ENCODE measurements around the gene RGS19. TPM values are rescaled to one million over a fixed set of nuclear protein-coding genes. Genes with fewer than 3 reads are reported as not detected.

Gene RGS19
- total RNA-seq, 4 donors from 2014 or later, result 3.4 to 16.0 (median 10.5) TPM

- peaks cover 0 to 43% of the 10 kb centered on the region in 2 donors for H3K36me3 ChIP-seq
- H3K4me1 ChIP-seq, result peaks cover 0 to 29% (median 16%) of the 10 kb centered on the region in 3 donors
- no peak for ATAC-seq
- H3K9me3 ChIP-seq, result no peaks in the 10 kb centered on the region
- no peaks in the 10 kb centered on the region for H3K27me3 ChIP-seq
- H3K27ac ChIP-seq, result peak overlapping the region in 1 of 4 donors; percentile 21
- TF ChIP-seq POLR2A (IDR thresholded peaks at IDR 0.05) (no peak), CTCF (IDR thresholded peaks at IDR 0.05) (no peak), EP300 (IDR thresholded peaks at IDR 0.05) (no peak), POLR2AphosphoS5 (IDR thresholded peaks at IDR 0.05) (no peak)
- peak overlapping the region in 1 of 2 donors; percentile 78 for H3K4me3 ChIP-seq
- WGBS, 2 donors (ENCODE audit: low coverage in 1 of 2), result 90 to 94% methylated on average over 2 to 6 of the region's 22 CpGs
Observed at GRCh38 chr20:64076061-64076997, 3.0 kb downstream of the RGS19 start.

- no peaks in the 10 kb centered on the region for H3K27me3 ChIP-seq
- H3K36me3 ChIP-seq, result peaks cover 0 to 48% of the 10 kb centered on the region in 2 donors
- H3K9me3 ChIP-seq, result no peaks in the 10 kb centered on the region
- no peak for ATAC-seq
- no peak overlapping the region for H3K4me3 ChIP-seq
- TF ChIP-seq EP300 (IDR thresholded peaks at IDR 0.05) (no peak), CTCF (IDR thresholded peaks at IDR 0.05) (no peak), POLR2AphosphoS5 (IDR thresholded peaks at IDR 0.05) (no peak)
- H3K4me1 ChIP-seq, result peaks cover 0 to 29% (median 16%) of the 10 kb centered on the region in 3 donors
- no peak overlapping the region for H3K27ac ChIP-seq
- WGBS, 2 donors (ENCODE audit: low coverage in 1 of 2), result 81 to 87% methylated on average over 3 to 7 of the region's 12 CpGs
Observed at GRCh38 chr20:64075556-64075955, 3.8 kb downstream of the RGS19 start.

GRCh38 chr20:64074963-64075362 is 4.4 kb downstream of the RGS19 start:
- Histone ChIP-seq H3K27me3 (no peaks in the 10 kb centered on the region), H3K9me3 (no peaks in the 10 kb centered on the region), H3K36me3 (peaks cover 0 to 54% of the 10 kb centered on the region in 2 donors), H3K4me1 (peaks cover 0 to 23% (median 16%) of the 10 kb centered on the region in 3 donors), H3K4me3 (no peak overlapping the region), H3K27ac (no peak overlapping the region)
- WGBS, 2 donors (ENCODE audit: low coverage in 1 of 2), result no CpG with 5 or more reads among the region's 8 CpGs
- TF ChIP-seq POLR2AphosphoS5 (IDR thresholded peaks at IDR 0.05) (no peak), POLR2A (IDR thresholded peaks at IDR 0.05) (no peak), CTCF (IDR thresholded peaks at IDR 0.05) (no peak), EP300 (IDR thresholded peaks at IDR 0.05) (no peak)
- ATAC-seq, result no peak

GRCh38 chr20:64074184-64074789 is 5.0 kb downstream of the RGS19 start:
- no CpG with 5 or more reads among the region's 28 CpGs for WGBS, 2 donors (ENCODE audit: low coverage in 1 of 2)
- no peak overlapping the region for H3K27ac ChIP-seq
- ATAC-seq, result no peak
- TF ChIP-seq POLR2AphosphoS5 (IDR thresholded peaks at IDR 0.05) (no peak), EP300 (IDR thresholded peaks at IDR 0.05) (no peak), POLR2A (IDR thresholded peaks at IDR 0.05) (no peak)
- no peak overlapping the region for H3K4me3 ChIP-seq
- H3K27me3 ChIP-seq, result no peaks in the 10 kb centered on the region
- peaks cover 0 to 19% (median 14%) of the 10 kb centered on the region in 3 donors for H3K4me1 ChIP-seq
- H3K9me3 ChIP-seq, result no peaks in the 10 kb centered on the region
- H3K36me3 ChIP-seq, result peaks cover 0 to 56% of the 10 kb centered on the region in 2 donors

- Histone ChIP-seq H3K4me1 (peaks cover 0 to 12% (median 8%) of the 10 kb centered on the region in 3 donors), H3K27me3 (no peaks in the 10 kb centered on the region), H3K4me3 (no peak overlapping the region), H3K36me3 (peaks cover 0 to 56% of the 10 kb centered on the region in 2 donors), H3K9me3 (no peaks in the 10 kb centered on the region), H3K27ac (no peak overlapping the region)
- TF ChIP-seq EP300 (IDR thresholded peaks at IDR 0.05) (no peak), POLR2AphosphoS5 (IDR thresholded peaks at IDR 0.05) (no peak), POLR2A (IDR thresholded peaks at IDR 0.05) (no peak), CTCF (IDR thresholded peaks at IDR 0.05) (no peak)
- 80% methylated on average over 1 of the region's 37 CpGs; no CpG with 5 or more reads in 1 of the 2 donors for WGBS, 2 donors (ENCODE audit: low coverage in 1 of 2)
- no peak for ATAC-seq
Observed at GRCh38 chr20:64073476-64074183, 5.7 kb downstream of the RGS19 start.

All from gastroesophageal sphincter (tissue), 4 donors.